Kidney (tissue), 14 donors: ENCODE measurements around the gene NRXN3. TPM values are rescaled to one million over a fixed set of nuclear protein-coding genes. Genes with fewer than 3 reads are reported as not detected.

Source experiments
- DNase-seq, 5 donors: peaks; one replicate each; pipeline ENCODE4 v3.0.0-alpha.2; 2013 to 2020
- FAIRE-seq: peaks from 2 replicates; lab custom pipeline; 2012; peaks lifted over from hg19 to GRCh38; lab: Jason Lieb, UNC
- H3K27ac ChIP-seq, 2 donors: one replicate each; pipeline ENCODE4 v1.7.0; 2013; ENCODE audit warnings: low read depth in 2 of 2, low read length in 2 of 2, inconsistent platforms in 1 of 2
- H3K27me3 ChIP-seq: one replicate; pipeline ENCODE4 v1.7.1; 2013; ENCODE audit warnings: low read length, inconsistent platforms; ENCODE audit not compliant: control insufficient read depth, insufficient read depth
- H3K36me3 ChIP-seq, 3 donors: one replicate each; pipeline versions ENCODE4 v1.7.0 to v1.7.1; 2013; ENCODE audit warnings: low read length in 3 of 3, control low read depth in 1 of 3, inconsistent platforms in 1 of 3; ENCODE audit not compliant: insufficient read depth in 3 of 3, control insufficient read depth in 2 of 3
- H3K4me1 ChIP-seq, 3 donors: one replicate each; pipeline versions ENCODE4 v1.7.0 to v1.7.1; 2013; ENCODE audit warnings: low read length in 3 of 3, inconsistent platforms in 1 of 3, low read depth in 1 of 3; ENCODE audit not compliant: control insufficient read depth in 2 of 3, insufficient read depth in 2 of 3
- H3K4me3 ChIP-seq, 3 donors: one replicate each; pipeline versions ENCODE4 v1.7.0 to v1.8.1; 2013; ENCODE audit warnings: low read length in 3 of 3, control low read depth in 1 of 3, inconsistent platforms in 1 of 3
- H3K9ac ChIP-seq, 3 donors: one replicate each; pipeline versions ENCODE4 v1.7.0 to v1.7.1; 2013; ENCODE audit warnings: low read length in 3 of 3, control low read depth in 1 of 3, inconsistent platforms in 1 of 3
- H3K9me3 ChIP-seq, 3 donors: one replicate each; pipeline versions ENCODE4 v1.7.0 to v1.7.1; 2013; ENCODE audit warnings: low read length in 3 of 3, control low read depth in 1 of 3, inconsistent platforms in 1 of 3; ENCODE audit not compliant: control insufficient read depth in 2 of 3, insufficient read depth in 1 of 3
- intact Hi-C: fragments of 100-400 bp; cut with DNase I; formaldehyde crosslinking; loops from one replicate; pipeline ENCODE4 v1.11.1; 2022
- polyA plus RNA-seq: library from polyadenylated mRNA; stranded (reverse); fragments of 350-450 nt; fragmentation: Illumina TruSeq; extraction: RNeasy Lipid Tissue Mini Kit (QIAGEN cat#74804); gene quantifications from one replicate; pipeline ENCODE4 v1.2.3, GENCODE V29; 2014; ENCODE audit warnings: low read depth, low replicate concordance; ENCODE audit not compliant: insufficient read depth
- total RNA-seq: library from RNA; stranded (reverse); fragmentation: NEBNext Ultra II Directional; extraction: Animal tissue kit (Norgen Biotek cat#: 25700); gene quantifications from one replicate; pipeline ENCODE4 v1.2.1, GENCODE V29; 2021
- TF ChIP-seq, protein P1 (sequence below): IDR thresholded peaks from 3 replicates; pipeline ENCODE4 v1.5.1; 2012; ENCODE audit warnings: mild to moderate bottlenecking, moderate library complexity, borderline replicate concordance; ENCODE audit not compliant: insufficient read depth; ENCODE audit errors: extremely low read depth
- donor health status: control.
- donor health status: control.
- donor health status: control.
- donor health status: control.
- donor health status: control.
- donor health status: DM: yes; HTN: yes; CAD: no.
- donor health status: Normal renal cell carcinoma (clear cell type).

NRXN3 gene
- total and polyA plus RNA-seq, 2 donors from 2014 or later: 1.5 to 2.4 TPM

DNA sequence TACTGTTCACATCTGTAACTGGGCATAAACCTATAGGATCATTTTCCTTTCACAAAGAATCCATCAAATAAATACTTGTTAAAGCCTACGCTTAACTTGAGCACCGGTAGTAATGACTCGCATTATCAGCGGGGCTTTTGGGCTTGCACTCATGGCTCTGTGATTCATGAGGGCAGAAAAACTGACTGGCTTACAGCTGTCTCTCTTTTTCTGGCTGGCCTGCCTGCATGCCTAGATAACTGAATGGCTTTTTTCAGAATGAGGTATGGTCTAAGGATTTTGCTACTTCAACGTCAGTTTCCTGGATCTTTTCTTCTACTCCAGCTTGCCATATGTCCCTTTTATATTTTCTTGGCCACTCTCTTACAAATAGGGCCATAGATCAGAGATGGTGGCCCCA, 531.1 kb downstream of the NRXN3 start:
- Histone ChIP-seq H3K4me3 (no peak overlapping the region), H3K36me3 (no peaks in the 10 kb centered on the region), H3K9me3 (no peaks in the 10 kb centered on the region), H3K4me1 (no peaks in the 10 kb centered on the region), H3K27ac (no peak overlapping the region), H3K27me3 (no peaks in the 10 kb centered on the region), H3K9ac (no peak overlapping the region)
- no peak for DNase-seq
- intact Hi-C loops: no loop called here
- TF ChIP-seq, protein P1, sequence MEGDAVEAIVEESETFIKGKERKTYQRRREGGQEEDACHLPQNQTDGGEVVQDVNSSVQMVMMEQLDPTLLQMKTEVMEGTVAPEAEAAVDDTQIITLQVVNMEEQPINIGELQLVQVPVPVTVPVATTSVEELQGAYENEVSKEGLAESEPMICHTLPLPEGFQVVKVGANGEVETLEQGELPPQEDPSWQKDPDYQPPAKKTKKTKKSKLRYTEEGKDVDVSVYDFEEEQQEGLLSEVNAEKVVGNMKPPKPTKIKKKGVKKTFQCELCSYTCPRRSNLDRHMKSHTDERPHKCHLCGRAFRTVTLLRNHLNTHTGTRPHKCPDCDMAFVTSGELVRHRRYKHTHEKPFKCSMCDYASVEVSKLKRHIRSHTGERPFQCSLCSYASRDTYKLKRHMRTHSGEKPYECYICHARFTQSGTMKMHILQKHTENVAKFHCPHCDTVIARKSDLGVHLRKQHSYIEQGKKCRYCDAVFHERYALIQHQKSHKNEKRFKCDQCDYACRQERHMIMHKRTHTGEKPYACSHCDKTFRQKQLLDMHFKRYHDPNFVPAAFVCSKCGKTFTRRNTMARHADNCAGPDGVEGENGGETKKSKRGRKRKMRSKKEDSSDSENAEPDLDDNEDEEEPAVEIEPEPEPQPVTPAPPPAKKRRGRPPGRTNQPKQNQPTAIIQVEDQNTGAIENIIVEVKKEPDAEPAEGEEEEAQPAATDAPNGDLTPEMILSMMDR: no peak
- FAIRE-seq: no peak

DNA sequence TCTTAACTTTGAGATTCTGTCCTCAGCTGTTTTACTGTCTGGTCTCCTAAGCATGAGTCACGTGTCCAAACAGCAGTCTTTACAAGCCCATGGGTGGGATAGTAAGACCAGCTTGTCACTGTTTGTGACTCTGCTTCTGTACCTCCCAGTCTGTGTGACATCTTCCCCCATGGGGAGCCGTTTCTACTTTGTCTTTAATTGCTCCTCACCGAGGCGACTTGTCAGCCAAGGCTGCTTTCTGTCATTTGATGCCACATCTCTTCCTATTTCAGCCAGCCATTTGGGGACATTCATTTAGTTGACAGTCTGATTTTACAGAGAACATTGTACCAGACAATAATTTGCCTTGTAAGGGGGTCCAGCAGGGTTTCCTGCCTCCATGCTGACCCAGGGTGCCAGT, 534.8 kb downstream of the NRXN3 start:
- Histone ChIP-seq H3K27me3 (no peaks in the 10 kb centered on the region), H3K9me3 (no peaks in the 10 kb centered on the region), H3K27ac (no peak overlapping the region), H3K9ac (no peak overlapping the region), H3K4me1 (no peaks in the 10 kb centered on the region), H3K4me3 (no peak overlapping the region), H3K36me3 (no peaks in the 10 kb centered on the region)
- TF ChIP-seq, protein P1: no peak
- no peak for DNase-seq
- intact Hi-C loops: no loop called here
- no peak for FAIRE-seq

DNA sequence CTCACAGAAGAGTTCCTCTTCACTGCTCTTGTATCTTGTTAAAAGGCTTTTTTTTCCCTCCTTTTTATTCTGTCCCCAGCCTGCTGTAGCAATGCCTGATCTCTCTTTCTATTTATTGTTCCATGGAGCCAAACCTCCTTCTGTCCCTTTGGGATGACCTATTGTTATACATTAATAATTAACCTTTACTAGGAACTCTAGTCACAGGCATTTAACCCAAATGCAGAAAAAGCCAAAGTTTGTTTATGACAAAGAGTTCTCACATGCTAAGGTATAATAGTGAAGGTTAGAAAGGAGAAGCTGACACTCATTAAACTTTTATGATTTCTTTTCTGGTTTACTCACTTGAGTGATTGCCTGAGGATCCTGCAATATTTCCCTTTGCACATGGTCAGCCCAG, 535.8 kb downstream of the NRXN3 start:
- intact Hi-C loops: no loop called here
- Histone ChIP-seq H3K27ac (no peak overlapping the region), H3K4me3 (no peak overlapping the region)

More for the DNA sequence above, 535.8 kb downstream of the NRXN3 start:
- H3K9me3 ChIP-seq: no peaks in the 10 kb centered on the region
- H3K4me1 ChIP-seq: no peaks in the 10 kb centered on the region
- no peaks in the 10 kb centered on the region for H3K27me3 ChIP-seq
- no peak overlapping the region for H3K9ac ChIP-seq
- FAIRE-seq: no peak
- DNase-seq: peak in 2 of 5 donors; percentile 12 to 16
- TF ChIP-seq, protein P1: no peak
- H3K36me3 ChIP-seq: no peaks in the 10 kb centered on the region
